AG04449 (cell line): ENCODE data around the gene CADM4.
"Not testable (repeated sequence)": the region's sequence is repeated elsewhere in the genome, so short reads cannot be mapped to it uniquely, and the experiment has no call there.

ENCODE experiments used
- CTCF ChIA-PET: fragments of 350-600 bp; formaldehyde crosslinking; extraction: SDS; loops from one replicate; lab custom pipeline; 2021; ENCODE audit warnings: antibody characterized with exemption; lab: Yijun Ruan, JAX
- POLR2A ChIA-PET: fragments of 400-600, 350-600 bp; formaldehyde crosslinking; extraction: SDS; loops from one replicate; lab custom pipeline; 2020; ENCODE audit warnings: antibody characterized with exemption, inconsistent platforms; lab: Yijun Ruan, JAX
- DNase-seq: peaks from one replicate; pipeline ENCODE4 v3.0.0-alpha.2; 2010; ENCODE audit warnings: low read depth, low spot score
- H3K4me3 ChIP-seq: 2 replicates; pipeline ENCODE4 v1.5.1; 2011; ENCODE audit warnings: low read depth, mild to moderate bottlenecking, control low read depth, low read length
- TF ChIP-seq, protein P1 (sequence below): IDR thresholded peaks from one replicate; pipeline ENCODE4 v1.5.1; 2011; ENCODE audit warnings: mild to moderate bottlenecking, moderate library complexity, low read length, control low read depth, inconsistent platforms; ENCODE audit not compliant: insufficient read depth; ENCODE audit errors: missing control alignments

The CADM4 gene

GRCh38 chr19:43682824-43683661, 43.4 kb upstream of the CADM4 start:
- POLR2A ChIA-PET = no interaction called here
- TF ChIP-seq, protein P1, sequence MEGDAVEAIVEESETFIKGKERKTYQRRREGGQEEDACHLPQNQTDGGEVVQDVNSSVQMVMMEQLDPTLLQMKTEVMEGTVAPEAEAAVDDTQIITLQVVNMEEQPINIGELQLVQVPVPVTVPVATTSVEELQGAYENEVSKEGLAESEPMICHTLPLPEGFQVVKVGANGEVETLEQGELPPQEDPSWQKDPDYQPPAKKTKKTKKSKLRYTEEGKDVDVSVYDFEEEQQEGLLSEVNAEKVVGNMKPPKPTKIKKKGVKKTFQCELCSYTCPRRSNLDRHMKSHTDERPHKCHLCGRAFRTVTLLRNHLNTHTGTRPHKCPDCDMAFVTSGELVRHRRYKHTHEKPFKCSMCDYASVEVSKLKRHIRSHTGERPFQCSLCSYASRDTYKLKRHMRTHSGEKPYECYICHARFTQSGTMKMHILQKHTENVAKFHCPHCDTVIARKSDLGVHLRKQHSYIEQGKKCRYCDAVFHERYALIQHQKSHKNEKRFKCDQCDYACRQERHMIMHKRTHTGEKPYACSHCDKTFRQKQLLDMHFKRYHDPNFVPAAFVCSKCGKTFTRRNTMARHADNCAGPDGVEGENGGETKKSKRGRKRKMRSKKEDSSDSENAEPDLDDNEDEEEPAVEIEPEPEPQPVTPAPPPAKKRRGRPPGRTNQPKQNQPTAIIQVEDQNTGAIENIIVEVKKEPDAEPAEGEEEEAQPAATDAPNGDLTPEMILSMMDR = no peak
- no peak for DNase-seq
- H3K4me3 ChIP-seq = no peak overlapping the region
- CTCF ChIA-PET = no interaction called here

DNA sequence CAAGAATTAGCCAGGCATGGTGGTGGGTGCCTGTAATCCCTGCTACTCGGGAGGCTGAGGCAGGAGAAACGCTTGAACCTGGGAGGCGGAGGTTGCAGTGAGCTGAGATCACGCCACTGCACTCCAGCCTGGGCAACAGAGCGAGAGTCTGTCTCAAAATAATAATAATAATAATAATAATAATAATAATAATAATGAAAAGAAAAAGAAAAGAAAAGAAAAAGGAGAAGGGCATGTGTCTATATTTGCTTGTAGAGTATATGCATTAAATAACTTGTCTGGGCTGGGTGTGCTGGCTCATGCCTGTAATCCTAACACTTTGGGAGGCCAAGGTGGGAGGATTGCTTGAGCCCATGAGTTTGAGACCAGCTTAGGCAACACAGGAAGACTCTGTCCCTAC, 42.6 kb upstream of the CADM4 start:
- not testable (repeated sequence) for DNase-seq, H3K4me3 ChIP-seq
- POLR2A ChIA-PET = interaction anchor here (0.6 kb wide), 1 partner anchor 188 kb away, joined by 3 read pairs; no protein-coding TSS in a partner anchor
- CTCF ChIA-PET = interaction anchor here (1.4 kb wide), 1 partner anchor 9 kb away, joined by 3 read pairs; no protein-coding TSS in a partner anchor

GRCh38 chr19:43681821-43682220, 42.2 kb upstream of the CADM4 start:
- ChIA-PET POLR2A (interaction anchor here (0.6 kb wide), 1 partner anchor 187 kb away, joined by 3 read pairs; no protein-coding TSS in a partner anchor), CTCF (interaction anchor here (1.4 kb wide), 1 partner anchor 10 kb away, joined by 3 read pairs; no protein-coding TSS in a partner anchor)
- no peak overlapping the region for H3K4me3 ChIP-seq
- TF ChIP-seq, protein P1 = no peak
- DNase-seq = no peak

- H3K4me3 ChIP-seq = no peak overlapping the region
- DNase-seq = no peak
- TF ChIP-seq, protein P1 = no peak
- ChIA-PET POLR2A (interaction anchor here (1.6 kb wide), 1 partner anchor 9 kb away, joined by 7 read pairs; the partner anchor contains the start of gene PLAUR), CTCF (interaction anchor here (0.8 to 1.7 kb wide), 5 partner anchors 9 to 109 kb away, joined by 3 to 7 read pairs (median 4); no protein-coding TSS in a partner anchor)
Measured at GRCh38 chr19:43678512-43679261, 39.0 kb upstream of the CADM4 start.

GRCh38 chr19:43675906-43676305, 36.3 kb upstream of the CADM4 start:
- ChIA-PET POLR2A (no interaction called here), CTCF (no interaction called here)
- DNase-seq = no peak
- H3K4me3 ChIP-seq = no peak overlapping the region
- TF ChIP-seq, protein P1 = no peak

DNA sequence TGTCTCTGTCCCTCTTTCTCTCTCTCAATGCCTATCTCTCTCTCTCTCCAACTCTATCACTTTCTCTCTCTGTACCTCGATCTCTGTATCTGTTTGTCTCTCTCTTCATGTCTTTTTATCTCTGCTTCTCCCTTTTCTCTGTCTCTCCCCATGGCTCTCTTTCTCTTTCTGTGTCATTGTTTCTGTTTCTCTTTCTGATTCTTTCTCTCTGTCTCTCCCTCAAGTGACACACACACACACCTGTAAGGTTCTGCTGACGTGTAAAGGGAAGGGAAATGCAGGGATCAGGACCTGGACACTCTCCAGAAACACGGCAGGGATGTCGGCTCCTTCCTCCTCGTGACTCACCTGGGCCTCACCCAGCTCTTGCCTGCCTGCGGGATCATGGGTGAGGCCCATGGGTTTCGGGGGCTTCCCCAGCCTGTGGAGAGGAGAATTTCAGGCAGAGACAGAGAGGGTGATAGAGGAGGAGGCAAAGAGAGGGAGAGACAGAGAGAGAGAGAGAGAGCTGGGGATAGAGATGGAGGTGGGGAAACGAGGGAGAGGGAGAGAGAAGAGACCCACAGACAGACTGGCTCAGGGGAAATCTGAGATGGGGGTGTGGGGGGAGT, 35.7 kb upstream of the CADM4 start:
- TF ChIP-seq, protein P1 = no peak
- H3K4me3 ChIP-seq = no peak overlapping the region
- CTCF ChIA-PET = no interaction called here
- no peak for DNase-seq
- POLR2A ChIA-PET = interaction anchor here (0.6 kb wide), 1 partner anchor 79 kb away, joined by 3 read pairs; the partner anchor contains the start of gene IRGQ
